ENCODE results near the gene GABPA.

DNA sequence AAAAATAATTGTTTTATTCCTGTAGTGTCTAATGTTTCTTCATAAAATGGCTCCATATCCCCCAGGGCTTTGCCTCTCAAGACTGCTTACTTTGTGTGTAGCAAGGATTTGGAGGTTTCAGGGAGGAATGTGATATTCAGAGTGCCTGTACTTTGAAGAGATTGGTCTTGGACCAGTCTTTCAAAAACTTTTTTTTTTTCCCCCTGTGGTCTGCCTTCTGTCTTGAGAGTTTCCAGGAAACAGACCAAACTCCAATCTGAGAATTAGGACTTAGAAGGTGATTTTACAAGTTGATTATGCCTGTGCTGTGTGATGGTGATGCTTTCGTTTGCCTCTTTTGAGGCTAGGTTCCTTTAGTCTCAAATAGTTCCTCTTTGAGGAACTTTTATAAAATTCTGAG lies 25.9 kb downstream of the GABPA start:
- TF ChIP-seq SMC3 (IDR thresholded peaks at IDR 0.05; ENCODE audit: low read depth, low read length) = no peak
- TF ChIP-seq, protein P1, sequence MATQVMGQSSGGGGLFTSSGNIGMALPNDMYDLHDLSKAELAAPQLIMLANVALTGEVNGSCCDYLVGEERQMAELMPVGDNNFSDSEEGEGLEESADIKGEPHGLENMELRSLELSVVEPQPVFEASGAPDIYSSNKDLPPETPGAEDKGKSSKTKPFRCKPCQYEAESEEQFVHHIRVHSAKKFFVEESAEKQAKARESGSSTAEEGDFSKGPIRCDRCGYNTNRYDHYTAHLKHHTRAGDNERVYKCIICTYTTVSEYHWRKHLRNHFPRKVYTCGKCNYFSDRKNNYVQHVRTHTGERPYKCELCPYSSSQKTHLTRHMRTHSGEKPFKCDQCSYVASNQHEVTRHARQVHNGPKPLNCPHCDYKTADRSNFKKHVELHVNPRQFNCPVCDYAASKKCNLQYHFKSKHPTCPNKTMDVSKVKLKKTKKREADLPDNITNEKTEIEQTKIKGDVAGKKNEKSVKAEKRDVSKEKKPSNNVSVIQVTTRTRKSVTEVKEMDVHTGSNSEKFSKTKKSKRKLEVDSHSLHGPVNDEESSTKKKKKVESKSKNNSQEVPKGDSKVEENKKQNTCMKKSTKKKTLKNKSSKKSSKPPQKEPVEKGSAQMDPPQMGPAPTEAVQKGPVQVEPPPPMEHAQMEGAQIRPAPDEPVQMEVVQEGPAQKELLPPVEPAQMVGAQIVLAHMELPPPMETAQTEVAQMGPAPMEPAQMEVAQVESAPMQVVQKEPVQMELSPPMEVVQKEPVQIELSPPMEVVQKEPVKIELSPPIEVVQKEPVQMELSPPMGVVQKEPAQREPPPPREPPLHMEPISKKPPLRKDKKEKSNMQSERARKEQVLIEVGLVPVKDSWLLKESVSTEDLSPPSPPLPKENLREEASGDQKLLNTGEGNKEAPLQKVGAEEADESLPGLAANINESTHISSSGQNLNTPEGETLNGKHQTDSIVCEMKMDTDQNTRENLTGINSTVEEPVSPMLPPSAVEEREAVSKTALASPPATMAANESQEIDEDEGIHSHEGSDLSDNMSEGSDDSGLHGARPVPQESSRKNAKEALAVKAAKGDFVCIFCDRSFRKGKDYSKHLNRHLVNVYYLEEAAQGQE (IDR thresholded peaks at IDR 0.05; ENCODE audit: low read depth, low read length) = no peak
- no peak for TF ChIP-seq CTCF (IDR thresholded peaks at IDR 0.05)
- TF ChIP-seq NFIC (IDR thresholded peaks at IDR 0.05; ENCODE audit: borderline replicate concordance) = no peak
- TF ChIP-seq RFX5 (IDR thresholded peaks at IDR 0.05; ENCODE audit: low read length) = no peak
- TF ChIP-seq EP300 (IDR thresholded peaks at IDR 0.05; ENCODE audit: borderline replicate concordance in 1 of 2, low read depth in 1 of 2, low read length in 1 of 2) = no peak

Measured in SK-N-SH (cell line).